Urinary bladder (tissue), 4 donors: ENCODE data around the gene PIK3CD. TPM values are rescaled to one million over a fixed set of nuclear protein-coding genes. Genes with fewer than 3 reads are reported as not detected.

Experiments used
- DNase-seq: peaks from one replicate; pipeline ENCODE4 v3.0.0-alpha.2; 2015; ENCODE audit errors: extremely low spot score
- H3K27ac ChIP-seq: one replicate; pipeline ENCODE4 v1.5.1; 2013; ENCODE audit warnings: low read depth, mild to moderate bottlenecking, moderate library complexity
- H3K36me3 ChIP-seq: one replicate; pipeline ENCODE4 v1.6.1; 2013; ENCODE audit warnings: mild to moderate bottlenecking, moderate library complexity; ENCODE audit not compliant: insufficient read depth
- H3K4me1 ChIP-seq: one replicate; pipeline ENCODE4 v1.6.1; 2013; ENCODE audit warnings: mild to moderate bottlenecking, moderate library complexity; ENCODE audit not compliant: insufficient read depth
- H3K4me3 ChIP-seq: one replicate; pipeline ENCODE4 v1.5.1; 2013; ENCODE audit warnings: low read depth, low read length
- WGBS: extraction: QIAGEN DNeasy Blood & Tissue Kit; methylation state at CpG from one replicate; pipeline ENCODE4 v1.1.7; 2013; 5-methylcytosine and 5-hydroxymethylcytosine counted together
- polyA plus RNA-seq: library from polyadenylated mRNA; stranded (reverse); fragments of 200-250 nt; gene quantifications from one replicate; pipeline ENCODE4 v1.2.3, GENCODE V29; 2013
- total RNA-seq: library from RNA; depleted of rRNA; stranded (reverse); fragments of >200 nt; gene quantifications from one replicate; pipeline ENCODE4 v1.2.3, GENCODE V29; 2014
- donor health status: healthy with polysubstance abuse.
- donor health status: healthy.

The PIK3CD gene
- total RNA-seq: 3.8 TPM
- polyA plus RNA-seq: 5.5 TPM

- no peaks in the 10 kb centered on the region for H3K36me3 ChIP-seq
- H3K4me1 ChIP-seq: peaks cover 4% of the 10 kb centered on the region
- H3K27ac ChIP-seq: no peak within 1 kb of the TSS
- peak within 1 kb of the TSS; percentile 53 for H3K4me3 ChIP-seq
- DNase-seq: no peak
- WGBS: 1% methylated on average over 94 of the region's 94 CpGs
Measured at GRCh38 chr1:9651565-9652378, at the start of gene PIK3CD. TSS of gene PIK3CD (plus strand) at chr1:9651731. CDS start at chr1:9710456, 58,725 bp downstream.

- Histone ChIP-seq H3K4me1 (no peaks in the 10 kb centered on the region), H3K27ac (no peak overlapping the region), H3K4me3 (no peak overlapping the region), H3K36me3 (no peaks in the 10 kb centered on the region)
- no peak for DNase-seq
- WGBS: 96% methylated on average over 26 of the region's 26 CpGs
Measured at GRCh38 chr1:9601942-9602793, 49.4 kb upstream of the PIK3CD start.

GRCh38 chr1:9602794-9603167, 48.8 kb upstream of the PIK3CD start:
- no peak for DNase-seq
- Histone ChIP-seq H3K4me1 (no peaks in the 10 kb centered on the region), H3K36me3 (no peaks in the 10 kb centered on the region), H3K4me3 (no peak overlapping the region), H3K27ac (no peak overlapping the region)
- WGBS: 94% methylated on average over 9 of the region's 9 CpGs

- Histone ChIP-seq H3K27ac (no peak overlapping the region), H3K4me1 (no peaks in the 10 kb centered on the region), H3K36me3 (no peaks in the 10 kb centered on the region), H3K4me3 (no peak overlapping the region)
- 92% methylated on average over 14 of the region's 14 CpGs for WGBS
- DNase-seq: no peak
Measured at GRCh38 chr1:9603307-9603706, 48.2 kb upstream of the PIK3CD start.

GRCh38 chr1:9603766-9604753, 47.5 kb upstream of the PIK3CD start:
- Histone ChIP-seq H3K36me3 (no peaks in the 10 kb centered on the region), H3K4me1 (no peaks in the 10 kb centered on the region), H3K27ac (no peak overlapping the region), H3K4me3 (no peak overlapping the region)
- 81% methylated on average over 42 of the region's 42 CpGs for WGBS
- DNase-seq: no peak

- no peak for DNase-seq
- H3K36me3 ChIP-seq: peaks cover 2% of the 10 kb centered on the region
Measured at GRCh38 chr1:9604836-9605235, 46.7 kb upstream of the PIK3CD start.

GRCh38 chr1:9605946-9606455, 45.5 kb upstream of the PIK3CD start:
- DNase-seq: no peak
- Histone ChIP-seq H3K36me3 (peaks cover 2% of the 10 kb centered on the region), H3K4me1 (no peaks in the 10 kb centered on the region), H3K4me3 (no peak overlapping the region), H3K27ac (no peak overlapping the region)
- WGBS: 98% methylated on average over 14 of the region's 14 CpGs

More at GRCh38 chr1:9604836-9605235, 46.7 kb upstream of the PIK3CD start:
- Histone ChIP-seq H3K27ac (no peak overlapping the region), H3K4me1 (no peaks in the 10 kb centered on the region), H3K4me3 (no peak overlapping the region)
- WGBS: 92% methylated on average over 15 of the region's 15 CpGs

- WGBS: 93% methylated on average over 21 of the region's 21 CpGs
- H3K4me3 ChIP-seq: no peak overlapping the region
- H3K27ac ChIP-seq: no peak overlapping the region
- H3K36me3 ChIP-seq: peaks cover 2% of the 10 kb centered on the region
- no peak for DNase-seq
- H3K4me1 ChIP-seq: no peaks in the 10 kb centered on the region
Measured at GRCh38 chr1:9606458-9606857, 45.1 kb upstream of the PIK3CD start.

GRCh38 chr1:9606948-9607347, 44.6 kb upstream of the PIK3CD start:
- H3K36me3 ChIP-seq: peaks cover 2% of the 10 kb centered on the region
- no peak for DNase-seq
- no peaks in the 10 kb centered on the region for H3K4me1 ChIP-seq
- no peak overlapping the region for H3K27ac ChIP-seq
- H3K4me3 ChIP-seq: no peak overlapping the region
- 77% methylated on average over 10 of the region's 10 CpGs for WGBS

- no peak overlapping the region for H3K4me3 ChIP-seq
- WGBS: 91% methylated on average over 19 of the region's 19 CpGs
- peaks cover 2% of the 10 kb centered on the region for H3K36me3 ChIP-seq
- no peaks in the 10 kb centered on the region for H3K4me1 ChIP-seq
- DNase-seq: no peak
- H3K27ac ChIP-seq: no peak overlapping the region
Measured at GRCh38 chr1:9607352-9607751, 44.2 kb upstream of the PIK3CD start.

- DNase-seq: no peak
- H3K27ac ChIP-seq: no peak overlapping the region
- H3K4me3 ChIP-seq: no peak overlapping the region
- H3K4me1 ChIP-seq: no peaks in the 10 kb centered on the region
- H3K36me3 ChIP-seq: peaks cover 2% of the 10 kb centered on the region
- 88% methylated on average over 5 of the region's 5 CpGs for WGBS
Measured at GRCh38 chr1:9609998-9610397, 41.5 kb upstream of the PIK3CD start.

- no peak for DNase-seq
- H3K27ac ChIP-seq: no peak overlapping the region
- 92% methylated on average over 25 of the region's 25 CpGs for WGBS
- peaks cover 2% of the 10 kb centered on the region for H3K36me3 ChIP-seq
- H3K4me3 ChIP-seq: no peak overlapping the region
- H3K4me1 ChIP-seq: no peaks in the 10 kb centered on the region
Measured at GRCh38 chr1:9610548-9610947, 41.0 kb upstream of the PIK3CD start.

- Histone ChIP-seq H3K36me3 (peaks cover 2% of the 10 kb centered on the region), H3K4me1 (no peaks in the 10 kb centered on the region), H3K27ac (no peak overlapping the region), H3K4me3 (no peak overlapping the region)
- no peak for DNase-seq
- WGBS: 85% methylated on average over 13 of the region's 13 CpGs
Measured at GRCh38 chr1:9611716-9612115, 39.8 kb upstream of the PIK3CD start.
